ENCODE measurements around the gene ARHGEF17. TPM values are rescaled to one million over a fixed set of nuclear protein-coding genes. Genes with fewer than 3 reads are reported as not detected.
A peak's percentile ranks its signal among the peaks of the same experiment; 100 is the strongest.
"Not testable (repeated sequence)": the region's sequence is repeated elsewhere in the genome, so short reads cannot be mapped to it uniquely, and the experiment has no call there.

Gene ARHGEF17
- total RNA-seq, 1 experiment from 2014 or later = 6.6 TPM

DNA sequence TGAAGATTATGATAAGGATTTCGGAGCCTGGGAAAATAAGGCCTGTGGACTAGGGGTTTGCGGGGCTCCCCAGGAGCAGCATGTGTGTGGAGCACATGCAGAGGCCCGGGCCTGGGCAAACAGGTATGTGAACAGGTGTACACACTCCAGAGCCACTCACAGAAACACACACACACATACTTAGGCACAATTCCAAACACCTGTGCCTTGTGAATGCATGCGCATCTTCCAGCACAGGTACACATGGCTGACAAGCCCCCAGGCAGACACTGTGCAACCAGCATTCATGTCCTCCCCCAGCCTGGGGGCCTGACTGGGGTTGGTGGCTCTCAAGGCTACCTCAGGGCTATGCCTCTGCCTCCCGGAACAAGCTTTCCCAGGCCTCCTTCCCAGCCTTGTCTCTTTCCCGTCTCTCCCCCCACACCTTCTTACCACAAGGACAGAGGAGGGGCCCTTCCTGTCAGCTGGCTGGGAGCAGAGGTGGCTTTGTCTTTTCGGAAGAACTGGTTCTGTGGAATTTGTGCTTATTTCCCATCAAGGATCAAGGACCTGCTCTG lies 38.5 kb upstream of the ARHGEF17 start:
- Histone ChIP-seq H3K36me3 (replicated peaks; ENCODE audit: control insufficient read depth, insufficient read depth, low read length) (no peaks in the 10 kb centered on the region), H3K27me3 (ENCODE audit: control insufficient read depth, insufficient read depth, low read length) (peaks cover 6% of the 10 kb centered on the region; the same call in 1 of the 2 replicates), H3K4me3 (ENCODE audit: insufficient read depth, low read depth, low read length) (no peak overlapping the region)
- DNase-seq = peak; percentile 52

DNA sequence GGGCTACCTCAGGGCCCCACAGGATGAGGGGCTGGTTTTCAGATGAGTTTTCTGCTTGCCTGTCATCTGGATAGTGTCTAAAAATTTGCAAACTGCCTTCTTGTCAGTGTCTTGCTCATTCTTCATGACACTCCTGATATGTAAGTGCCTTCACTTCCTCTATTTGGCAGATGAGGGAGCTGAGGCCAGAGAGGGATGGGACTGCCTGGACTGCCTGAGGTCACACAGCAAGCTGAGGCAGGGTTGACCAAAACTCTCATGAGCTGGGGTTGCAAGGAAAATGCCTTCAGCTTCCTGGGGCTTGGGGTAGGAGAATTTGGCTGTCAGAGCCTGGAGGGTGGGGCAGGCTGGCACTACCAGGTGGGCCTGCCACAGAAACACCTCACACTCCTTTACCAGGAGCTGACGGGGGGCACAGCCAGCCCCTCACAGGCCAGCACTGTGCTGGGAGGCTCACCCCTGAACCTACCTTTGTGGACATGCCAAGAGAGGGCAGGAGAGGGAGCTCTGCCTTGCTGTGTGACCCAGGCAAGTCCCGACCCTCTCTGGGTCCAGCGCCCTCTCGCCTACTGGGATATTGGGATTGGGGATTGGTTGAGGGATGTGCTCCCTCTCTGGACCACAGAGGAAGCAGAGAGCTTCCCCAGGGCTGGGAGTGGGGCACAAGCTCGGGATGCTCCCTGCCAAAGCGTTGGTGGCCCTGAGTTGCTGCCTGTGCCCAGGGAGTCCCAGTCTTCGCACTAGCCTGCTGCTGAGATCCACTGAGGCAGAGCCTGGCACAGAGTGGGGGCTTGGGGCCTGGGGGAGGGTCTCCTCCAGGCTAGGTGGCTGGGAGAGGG lies 37.8 kb upstream of the ARHGEF17 start:
- Histone ChIP-seq H3K4me3 (ENCODE audit: insufficient read depth, low read depth, low read length) (no peak overlapping the region), H3K27me3 (ENCODE audit: control insufficient read depth, insufficient read depth, low read length) (peaks cover 2% of the 10 kb centered on the region; the same call in 1 of the 2 replicates), H3K36me3 (replicated peaks; ENCODE audit: control insufficient read depth, insufficient read depth, low read length) (no peaks in the 10 kb centered on the region)
- DNase-seq = peak; percentile 37

DNA sequence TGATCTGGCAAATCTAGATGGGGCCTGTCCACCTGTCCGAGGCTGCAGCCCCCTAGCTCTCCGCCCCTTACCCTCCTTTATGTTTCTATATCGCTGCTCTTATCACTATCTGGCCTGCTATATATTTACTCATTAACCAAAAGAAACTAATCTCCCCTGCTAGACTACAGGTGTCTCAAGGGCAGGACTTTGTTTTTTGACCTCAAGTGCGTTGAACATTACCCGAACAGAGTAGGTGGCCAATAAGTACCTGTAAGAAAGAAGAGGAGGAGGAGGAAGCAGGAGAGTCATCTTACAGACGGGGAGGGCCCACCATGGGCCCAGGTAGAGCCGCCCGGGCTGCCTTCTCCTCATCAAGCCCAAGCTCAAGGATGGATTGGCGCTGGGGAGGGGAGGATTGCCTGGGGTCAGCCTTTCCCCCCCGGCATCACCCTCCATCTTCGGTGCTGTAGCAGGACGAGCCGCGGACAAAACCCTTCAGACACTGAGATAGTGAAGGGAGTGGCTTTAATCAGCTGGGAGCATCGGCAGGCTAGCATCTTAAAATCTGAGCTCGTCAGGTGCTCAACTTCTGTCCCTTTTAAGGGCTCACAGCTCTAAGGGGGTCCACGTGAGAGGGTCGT lies 37.1 kb upstream of the ARHGEF17 start:
- H3K36me3 ChIP-seq (replicated peaks; ENCODE audit: control insufficient read depth, insufficient read depth, low read length) = no peaks in the 10 kb centered on the region
- no peak overlapping the region for H3K4me3 ChIP-seq (ENCODE audit: insufficient read depth, low read depth, low read length)
- H3K27me3 ChIP-seq (ENCODE audit: control insufficient read depth, insufficient read depth, low read length) = peaks cover 2% of the 10 kb centered on the region; the same call in 1 of the 2 replicates
- DNase-seq = peak; percentile 24

DNA sequence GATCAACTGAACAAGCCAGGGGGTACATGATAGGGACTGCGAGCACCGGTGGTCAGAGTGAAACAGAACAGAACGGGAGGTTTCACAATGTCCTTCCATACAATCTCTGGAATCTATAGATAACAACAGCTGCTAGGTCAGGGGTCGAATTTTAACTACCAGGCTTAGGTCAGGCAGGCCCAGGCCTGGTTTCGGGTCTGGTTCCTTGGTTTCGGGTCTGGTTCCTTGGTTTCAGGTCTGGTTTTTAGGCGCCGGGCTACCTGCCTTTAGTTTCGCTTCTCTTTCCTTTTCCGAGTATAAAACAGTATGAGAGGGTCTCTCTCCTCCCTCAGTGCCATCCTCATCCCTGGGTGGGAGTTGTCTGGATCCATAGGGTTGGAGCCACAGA lies 36.6 kb upstream of the ARHGEF17 start:
- not testable (repeated sequence) for H3K36me3 ChIP-seq (replicated peaks; ENCODE audit: control insufficient read depth, insufficient read depth, low read length); H3K4me3 ChIP-seq (ENCODE audit: insufficient read depth, low read depth, low read length); DNase-seq; H3K27me3 ChIP-seq (ENCODE audit: control insufficient read depth, insufficient read depth, low read length)

DNA sequence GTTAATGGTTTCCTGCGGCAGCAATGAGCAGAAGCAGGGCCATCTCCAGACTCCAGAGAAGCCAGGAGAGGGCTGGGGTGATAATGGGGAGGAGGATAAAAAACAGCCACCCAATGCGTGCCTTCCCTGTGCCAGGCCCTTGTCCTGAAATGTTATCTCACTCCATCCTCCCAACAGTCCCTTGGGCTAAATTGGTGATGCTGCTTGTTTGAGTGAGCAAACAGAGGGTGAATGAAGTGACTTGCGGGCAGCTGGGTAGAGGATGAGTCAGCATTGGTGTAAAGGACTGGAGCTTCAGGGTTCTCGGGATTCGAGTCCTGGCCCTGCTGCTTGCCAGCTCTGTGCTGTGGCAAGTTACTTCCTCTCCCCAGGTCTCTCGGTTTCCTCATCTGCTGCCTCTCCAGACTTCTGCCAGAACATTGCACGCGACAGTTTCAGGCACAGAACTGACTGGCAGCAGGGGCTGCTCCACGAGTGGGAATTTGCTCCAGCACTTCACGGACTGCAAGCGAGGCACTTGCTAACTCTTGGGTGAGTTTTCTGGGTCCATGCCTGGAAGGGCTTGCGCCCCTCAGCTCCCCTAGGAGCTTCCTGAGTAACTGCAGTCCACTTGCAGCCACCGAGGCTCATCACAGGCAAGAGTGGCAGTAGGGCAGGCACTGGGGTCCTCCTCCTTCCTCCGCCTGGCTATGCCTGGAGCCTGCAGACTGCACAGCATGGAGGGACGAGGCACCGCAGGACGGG lies 36.0 kb upstream of the ARHGEF17 start, which contains the start of gene P2RY6:
Gene P2RY6, plus strand, starts transcription at position 403 of the 744 bp plus-strand sequence. CDS start 24,181 bp downstream, outside the sequence.
- Histone ChIP-seq H3K4me3 (ENCODE audit: insufficient read depth, low read depth, low read length) (no peak within 1 kb of the TSS), H3K27me3 (ENCODE audit: control insufficient read depth, insufficient read depth, low read length) (no peaks in the 10 kb centered on the region), H3K36me3 (replicated peaks; ENCODE audit: control insufficient read depth, insufficient read depth, low read length) (no peaks in the 10 kb centered on the region)
- DNase-seq = peak; percentile 50

DNA sequence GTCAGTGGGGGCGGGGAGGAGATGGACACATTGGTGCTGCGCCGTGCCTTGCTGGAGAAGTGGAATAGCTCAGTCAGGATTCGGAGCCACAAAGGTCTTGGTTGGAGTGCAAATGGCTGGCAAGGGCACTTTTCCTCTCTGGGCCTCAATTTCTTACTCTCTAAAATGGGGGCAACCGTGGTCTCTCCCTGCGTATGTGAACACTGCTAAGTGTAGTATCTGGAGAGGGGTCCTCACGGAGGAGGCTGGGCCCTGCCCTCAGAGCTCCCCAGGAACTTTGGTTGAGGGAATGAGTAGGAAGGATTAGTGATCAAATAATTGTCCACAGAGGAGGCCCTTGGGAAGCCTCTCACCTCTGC lies 35.4 kb upstream of the ARHGEF17 start:
- H3K27me3 ChIP-seq (ENCODE audit: control insufficient read depth, insufficient read depth, low read length) = no peaks in the 10 kb centered on the region
- H3K4me3 ChIP-seq (ENCODE audit: insufficient read depth, low read depth, low read length) = no peak overlapping the region
- no peaks in the 10 kb centered on the region for H3K36me3 ChIP-seq (replicated peaks; ENCODE audit: control insufficient read depth, insufficient read depth, low read length)
- DNase-seq = no peak

DNA sequence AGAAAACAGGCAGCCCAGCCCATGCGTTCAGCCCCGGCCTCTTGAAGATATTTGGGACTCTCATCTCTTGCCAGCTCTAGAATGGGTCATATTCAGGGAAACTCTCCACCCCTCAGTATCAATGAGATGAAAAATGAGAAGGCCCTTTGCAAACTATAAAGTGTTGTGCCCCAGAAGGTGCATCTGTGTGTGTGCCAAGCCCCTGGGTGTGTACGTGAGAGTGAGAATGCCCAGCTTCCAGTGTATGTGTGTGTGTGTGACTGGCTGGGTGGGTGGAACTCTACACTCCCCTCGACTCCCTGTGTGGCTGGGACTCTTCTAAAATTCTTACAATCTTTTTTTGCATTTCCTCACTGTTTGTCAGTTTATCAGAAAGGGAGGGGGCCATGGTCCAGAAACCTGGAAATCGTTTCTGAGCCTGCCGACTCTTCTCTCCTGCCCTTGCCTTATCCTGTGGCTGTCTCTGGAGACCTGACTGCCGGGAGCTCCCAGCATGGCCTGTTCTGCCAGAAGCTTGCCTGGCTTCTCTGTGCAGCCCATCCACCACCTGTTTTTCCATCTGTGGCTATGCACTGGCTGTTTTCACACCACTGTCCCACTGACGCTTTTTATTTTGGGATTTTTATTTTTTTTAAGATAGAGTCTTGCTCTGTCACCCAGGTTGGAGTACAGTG lies 34.7 kb upstream of the ARHGEF17 start:
- Histone ChIP-seq H3K36me3 (replicated peaks; ENCODE audit: control insufficient read depth, insufficient read depth, low read length) (no peaks in the 10 kb centered on the region), H3K27me3 (ENCODE audit: control insufficient read depth, insufficient read depth, low read length) (no peaks in the 10 kb centered on the region), H3K4me3 (ENCODE audit: insufficient read depth, low read depth, low read length) (no peak overlapping the region)
- no peak for DNase-seq

DNA sequence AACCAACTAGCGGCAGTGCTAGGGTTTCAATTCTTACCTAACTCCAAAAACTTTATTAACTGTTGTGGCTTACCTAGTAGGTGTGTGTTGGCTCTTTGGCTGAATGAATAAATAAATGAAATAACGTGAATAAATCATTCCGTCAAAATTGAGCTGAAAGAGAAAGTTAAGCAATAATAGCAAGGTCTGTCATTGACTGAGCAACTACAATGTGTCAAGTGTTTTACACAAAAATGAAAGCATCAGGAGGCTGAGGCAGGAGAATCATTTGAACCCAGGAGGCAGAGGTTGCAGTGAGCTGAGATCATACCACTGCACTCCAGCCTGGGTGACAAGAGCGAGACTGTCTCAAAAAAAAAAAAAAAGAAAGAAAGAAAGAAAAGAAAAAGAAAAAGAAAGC lies 33.9 kb upstream of the ARHGEF17 start:
- not testable (repeated sequence) for H3K27me3 ChIP-seq (ENCODE audit: control insufficient read depth, insufficient read depth, low read length); DNase-seq; H3K4me3 ChIP-seq (ENCODE audit: insufficient read depth, low read depth, low read length); H3K36me3 ChIP-seq (replicated peaks; ENCODE audit: control insufficient read depth, insufficient read depth, low read length)

DNA sequence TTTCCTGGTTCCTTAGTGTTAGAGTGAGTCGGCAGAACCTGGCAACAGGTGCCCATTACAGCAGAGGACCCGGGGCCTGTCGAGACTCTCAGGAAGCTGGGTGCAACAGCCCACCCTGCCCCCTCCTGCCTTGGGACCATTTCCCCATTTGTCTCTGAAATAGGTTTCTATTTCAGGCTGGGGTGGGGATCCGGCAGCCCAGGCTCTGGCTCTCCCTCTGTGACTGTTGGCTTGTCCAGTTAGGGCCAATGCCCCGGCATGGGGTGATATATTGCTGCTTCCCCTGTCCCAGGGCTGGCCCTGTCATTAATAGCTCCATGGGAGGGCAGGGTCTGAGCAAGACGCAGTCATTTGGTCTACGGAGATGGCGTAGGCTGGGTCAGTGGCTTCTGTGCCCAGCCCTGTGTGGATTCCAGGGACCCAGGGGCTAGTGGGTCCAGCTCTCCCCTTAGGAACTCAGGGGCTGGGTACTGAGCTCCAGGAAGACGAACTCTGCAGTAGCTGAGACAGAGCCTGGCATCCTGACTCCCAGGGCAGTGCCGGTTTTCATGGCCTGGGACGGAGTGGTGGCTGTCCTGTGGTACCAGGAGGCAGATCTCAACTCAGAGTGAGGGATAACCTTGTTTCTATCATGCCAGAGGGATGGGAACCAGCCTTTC lies 33.2 kb upstream of the ARHGEF17 start:
- Histone ChIP-seq H3K4me3 (ENCODE audit: insufficient read depth, low read depth, low read length) (no peak overlapping the region), H3K36me3 (replicated peaks; ENCODE audit: control insufficient read depth, insufficient read depth, low read length) (no peaks in the 10 kb centered on the region), H3K27me3 (ENCODE audit: control insufficient read depth, insufficient read depth, low read length) (no peaks in the 10 kb centered on the region)
- DNase-seq = no peak

DNA sequence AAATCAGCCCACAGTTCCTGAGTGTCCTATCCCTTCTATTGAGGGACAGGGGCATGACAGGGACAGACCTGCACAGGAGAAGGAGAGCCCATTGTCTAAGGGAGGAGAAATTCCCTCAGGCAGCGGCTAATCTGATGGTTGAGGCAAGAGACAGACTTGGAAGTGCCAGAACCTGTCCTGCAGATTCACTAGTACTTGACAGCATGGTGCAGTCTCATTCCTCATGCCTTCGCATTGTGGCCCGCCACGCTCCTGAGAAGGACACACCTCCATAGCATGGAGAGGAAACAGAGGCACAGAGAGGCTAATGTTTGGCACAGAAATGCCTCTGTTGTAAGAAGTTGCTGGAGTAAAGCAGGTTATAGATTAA lies 32.7 kb upstream of the ARHGEF17 start:
- Histone ChIP-seq H3K36me3 (replicated peaks; ENCODE audit: control insufficient read depth, insufficient read depth, low read length) (no peaks in the 10 kb centered on the region), H3K27me3 (ENCODE audit: control insufficient read depth, insufficient read depth, low read length) (no peaks in the 10 kb centered on the region), H3K4me3 (ENCODE audit: insufficient read depth, low read depth, low read length) (no peak overlapping the region)
- DNase-seq = no peak

DNA sequence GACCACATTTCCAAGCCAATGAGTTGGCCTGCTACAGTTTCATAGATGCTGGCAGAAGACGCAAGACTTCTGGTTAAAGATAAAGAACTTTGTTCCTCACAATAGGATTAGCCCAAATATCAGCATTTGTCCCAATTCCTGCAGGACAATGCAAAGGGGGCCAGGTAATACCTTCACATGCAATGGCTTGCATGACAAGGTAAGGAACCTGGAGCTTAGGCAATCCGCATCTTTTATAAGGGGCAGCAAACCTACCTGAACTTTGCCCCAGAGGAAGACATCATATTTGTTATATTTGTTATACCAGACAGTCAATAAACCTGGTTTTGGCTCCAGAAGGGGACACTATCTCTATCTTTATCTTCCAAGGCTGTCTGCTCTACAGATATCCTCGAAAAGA lies 30.6 kb upstream of the ARHGEF17 start:
- Histone ChIP-seq H3K27me3 (ENCODE audit: control insufficient read depth, insufficient read depth, low read length) (no peaks in the 10 kb centered on the region), H3K4me3 (ENCODE audit: insufficient read depth, low read depth, low read length) (no peak overlapping the region), H3K36me3 (replicated peaks; ENCODE audit: control insufficient read depth, insufficient read depth, low read length) (no peaks in the 10 kb centered on the region)
- DNase-seq = no peak

DNA sequence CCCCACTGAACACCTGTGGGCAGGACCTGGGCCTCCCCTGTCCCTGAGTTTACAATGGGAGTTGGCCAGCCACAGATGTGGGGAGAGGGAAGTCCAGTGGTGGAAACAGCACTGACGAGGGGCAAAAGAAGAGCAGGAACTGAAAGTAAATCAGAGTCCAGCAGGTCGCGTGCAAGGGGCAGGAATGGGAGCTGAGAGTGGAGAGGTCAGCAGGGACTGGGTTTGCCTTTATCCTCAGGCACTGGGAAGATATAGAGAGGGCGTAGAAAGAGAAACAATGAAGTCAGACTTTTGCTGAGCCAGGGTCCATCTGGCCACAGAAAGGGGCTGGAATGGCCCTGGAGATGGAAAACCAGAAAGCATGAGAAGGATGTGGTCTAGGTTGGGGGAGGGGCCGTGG lies 27.4 kb upstream of the ARHGEF17 start:
- DNase-seq = no peak
- Histone ChIP-seq H3K27me3 (ENCODE audit: control insufficient read depth, insufficient read depth, low read length) (no peaks in the 10 kb centered on the region), H3K4me3 (ENCODE audit: insufficient read depth, low read depth, low read length) (no peak overlapping the region), H3K36me3 (replicated peaks; ENCODE audit: control insufficient read depth, insufficient read depth, low read length) (no peaks in the 10 kb centered on the region)

DNA sequence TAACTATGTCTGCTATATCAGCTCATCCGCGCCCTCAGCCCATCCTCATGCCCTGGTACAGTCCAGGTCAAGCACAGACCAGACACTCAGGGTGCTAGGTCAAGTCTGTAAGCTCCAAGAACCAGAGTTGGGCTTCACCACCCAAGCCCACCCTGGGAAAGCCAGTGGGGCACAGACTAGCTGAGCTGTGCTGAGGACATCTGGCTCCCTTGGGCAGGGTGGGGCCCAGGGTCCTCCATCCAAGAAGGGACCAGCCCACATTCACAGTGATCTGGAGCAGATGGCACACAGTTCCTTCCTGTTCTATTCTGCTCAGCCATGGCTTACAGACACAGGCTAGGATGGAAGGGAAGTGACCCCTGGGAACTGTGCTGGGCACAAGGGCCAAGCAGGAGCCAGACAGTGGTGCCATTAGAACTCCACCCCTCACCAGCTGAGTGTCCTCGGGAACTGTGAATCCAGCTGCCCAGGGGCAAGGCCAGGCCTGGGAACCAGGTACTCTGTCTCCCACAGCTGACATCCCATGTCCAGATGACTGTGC lies 26.8 kb upstream of the ARHGEF17 start:
- DNase-seq = no peak
- H3K27me3 ChIP-seq (ENCODE audit: control insufficient read depth, insufficient read depth, low read length) = no peaks in the 10 kb centered on the region
- no peak overlapping the region for H3K4me3 ChIP-seq (ENCODE audit: insufficient read depth, low read depth, low read length)
- H3K36me3 ChIP-seq (replicated peaks; ENCODE audit: control insufficient read depth, insufficient read depth, low read length) = no peaks in the 10 kb centered on the region
